GM18498 (cell line): ENCODE data around the gene GLI3.

ENCODE experiments used
- ATAC-seq: cut with Tn5 transposase; IDR thresholded peaks from one replicate; pipeline ENCODE4 v1.9.1; 2021; ENCODE audit warnings: mild to moderate bottlenecking, moderate library complexity; ENCODE audit not compliant: unreplicated experiment

Gene GLI3

GRCh38 chr7:42011846-42012245 lies 225.2 kb downstream of the GLI3 start:
- no peak for ATAC-seq

DNA sequence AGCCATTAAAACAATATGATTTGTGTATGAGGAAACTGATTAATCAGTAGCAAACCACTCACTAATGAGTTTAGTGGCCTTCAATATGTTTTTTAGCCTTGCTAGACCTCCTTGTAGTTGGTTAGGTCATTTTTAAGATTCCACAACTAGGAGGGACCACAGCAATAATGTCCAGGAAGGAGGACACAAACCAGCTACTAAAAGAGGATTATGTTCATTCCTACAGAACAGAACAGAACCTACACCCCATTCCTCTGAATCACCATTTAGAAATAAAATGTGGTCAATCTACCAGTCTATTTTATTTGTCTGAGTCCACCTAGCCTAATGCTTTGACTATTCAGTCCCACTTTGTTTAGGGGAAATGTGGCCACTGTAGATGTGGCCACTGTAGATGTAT lies 226.3 kb downstream of the GLI3 start:
- ATAC-seq = no peak

DNA sequence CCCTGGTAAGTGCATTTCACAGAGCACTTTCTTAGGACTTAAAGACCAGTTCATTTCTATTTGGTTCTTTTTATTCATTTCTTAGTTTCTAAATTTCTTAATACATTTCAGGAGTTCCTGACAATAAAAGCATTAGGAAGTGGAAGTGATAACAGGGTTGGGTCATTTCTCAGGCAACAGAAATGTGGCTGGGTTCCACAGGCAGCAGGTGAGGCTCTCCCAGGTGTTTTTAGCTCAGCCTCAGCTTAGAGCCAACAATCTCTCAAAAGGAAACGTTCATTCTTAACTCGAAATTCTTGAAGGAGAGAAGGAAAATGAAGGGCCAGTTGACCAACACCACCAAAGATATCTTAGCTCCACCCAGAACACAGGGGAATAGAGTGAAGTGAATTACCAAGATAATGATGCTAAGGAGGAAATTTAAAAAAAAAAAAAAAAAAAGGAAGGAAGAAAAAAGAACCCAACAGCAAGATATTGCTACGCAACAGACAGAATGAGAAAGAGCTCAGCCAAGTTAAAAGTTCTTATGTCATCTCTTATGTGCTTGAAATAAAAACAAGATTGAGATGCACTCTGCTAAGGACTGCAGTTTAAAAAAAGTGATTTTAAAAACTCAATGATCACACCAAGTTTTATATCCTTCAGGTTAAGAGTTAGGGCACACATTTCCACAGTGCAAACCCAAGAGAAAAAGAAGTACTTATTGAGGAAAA lies 230.1 kb downstream of the GLI3 start:
- no peak for ATAC-seq

DNA sequence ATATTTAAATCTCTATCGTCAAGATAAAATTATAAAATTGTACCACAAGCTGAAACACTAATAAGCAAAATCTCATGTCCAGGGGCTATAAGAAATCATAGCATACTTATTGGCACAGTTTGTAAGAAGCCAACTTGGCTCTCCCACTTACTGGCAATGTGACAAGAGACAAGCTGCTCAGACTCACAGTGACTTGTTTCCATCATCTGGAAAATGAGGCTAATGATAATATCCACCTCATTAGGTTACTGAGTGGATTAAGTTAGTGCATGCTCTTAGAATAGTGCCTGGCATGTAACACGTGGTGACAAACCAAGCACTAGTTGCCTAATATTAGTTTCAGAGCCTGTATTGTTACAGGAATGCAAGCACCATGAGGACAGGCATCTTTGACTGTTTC lies 234.4 kb downstream of the GLI3 start:
- no peak for ATAC-seq

DNA sequence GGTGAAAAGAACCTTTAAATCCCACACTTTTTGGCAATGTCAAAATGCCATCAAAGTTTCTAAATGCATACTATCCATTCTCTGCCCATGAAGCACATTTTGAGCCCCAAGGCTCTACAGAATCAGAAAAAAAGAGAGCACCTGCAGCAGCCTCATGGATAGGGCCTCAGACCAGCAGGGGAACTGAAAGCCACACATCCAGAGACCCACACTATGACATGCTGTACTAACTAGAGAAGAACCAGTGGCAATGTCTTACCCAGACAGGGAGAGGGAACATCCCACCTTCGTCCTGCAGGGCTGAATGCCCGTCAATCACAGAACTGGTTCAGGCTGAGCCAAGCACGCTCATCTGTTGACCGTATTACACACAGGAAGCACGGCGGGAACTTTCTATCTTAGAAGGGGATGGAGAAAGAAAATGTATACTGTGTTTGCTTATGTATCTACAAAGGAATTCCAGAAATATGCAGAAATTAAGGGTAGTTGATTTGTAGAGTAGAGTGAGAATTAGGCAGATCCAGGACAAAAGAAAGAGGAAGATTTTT lies 237.2 kb downstream of the GLI3 start:
- ATAC-seq = no peak

DNA sequence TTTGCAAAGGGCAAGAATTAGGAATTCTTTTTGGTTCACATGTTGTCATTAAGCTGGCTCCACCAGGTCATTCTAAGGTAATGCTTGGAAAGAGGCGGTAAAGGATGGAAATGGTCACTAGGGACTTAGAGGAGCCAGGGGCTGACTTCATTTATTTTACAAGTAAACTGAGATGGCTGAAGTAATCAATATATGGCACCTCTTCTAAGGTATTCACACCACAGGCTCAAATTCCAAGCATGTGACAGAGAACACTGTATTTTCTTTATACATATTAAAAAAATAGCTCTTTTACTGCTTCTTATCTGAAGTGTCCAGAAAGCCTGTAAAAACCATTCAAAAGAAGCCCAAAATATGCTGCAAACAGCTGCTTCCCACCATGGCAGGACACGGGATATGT lies 239.0 kb downstream of the GLI3 start:
- ATAC-seq = no peak

DNA sequence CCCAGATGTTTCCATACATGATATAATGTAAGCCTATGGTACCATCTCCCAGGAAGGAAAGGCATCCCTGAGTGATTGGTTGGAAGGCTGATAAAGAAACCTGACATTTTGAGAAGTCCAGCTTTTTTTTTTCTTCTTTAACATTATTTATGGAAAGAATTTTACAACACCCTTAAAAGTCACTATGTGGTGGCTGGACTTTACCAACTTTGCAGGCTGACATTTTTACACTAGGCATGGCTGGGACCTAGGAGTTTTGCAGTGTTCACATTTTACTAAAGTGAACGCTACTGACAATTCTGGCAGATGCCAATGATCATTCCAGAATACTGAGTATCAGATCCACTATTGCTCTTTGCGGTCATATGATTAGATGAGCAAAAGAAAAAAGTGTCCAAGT lies 239.9 kb downstream of the GLI3 start:
- no peak for ATAC-seq

DNA sequence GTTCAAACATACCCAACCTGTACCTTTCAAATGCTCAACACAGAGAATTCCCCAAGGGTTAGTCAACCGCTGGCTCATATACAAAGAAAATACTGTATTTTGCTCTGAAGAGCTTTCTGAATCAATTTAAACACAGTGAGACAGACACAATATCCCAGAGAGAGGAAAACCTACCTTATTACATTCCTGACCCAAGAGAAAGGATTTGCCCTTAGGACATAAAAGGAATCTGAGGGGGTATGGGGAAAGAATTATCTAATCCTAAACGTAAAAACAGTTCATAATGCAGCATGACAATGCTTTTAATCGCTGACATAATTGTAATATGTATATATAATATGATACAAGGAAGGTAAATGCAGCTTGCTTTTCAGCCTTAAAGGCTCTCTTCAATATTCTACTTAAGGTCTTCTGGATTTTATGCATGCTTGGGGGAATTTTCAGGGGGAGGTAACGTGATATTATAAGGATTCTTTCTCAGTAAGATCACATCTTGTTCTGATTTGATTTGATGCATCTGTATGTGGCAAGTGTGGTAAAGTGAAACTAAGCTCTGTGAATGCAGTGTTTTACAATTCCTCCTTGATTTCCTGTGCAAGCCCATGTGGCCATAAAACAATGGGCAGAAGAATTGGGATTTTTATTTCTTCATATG lies 240.5 kb downstream of the GLI3 start:
- ATAC-seq = no peak

DNA sequence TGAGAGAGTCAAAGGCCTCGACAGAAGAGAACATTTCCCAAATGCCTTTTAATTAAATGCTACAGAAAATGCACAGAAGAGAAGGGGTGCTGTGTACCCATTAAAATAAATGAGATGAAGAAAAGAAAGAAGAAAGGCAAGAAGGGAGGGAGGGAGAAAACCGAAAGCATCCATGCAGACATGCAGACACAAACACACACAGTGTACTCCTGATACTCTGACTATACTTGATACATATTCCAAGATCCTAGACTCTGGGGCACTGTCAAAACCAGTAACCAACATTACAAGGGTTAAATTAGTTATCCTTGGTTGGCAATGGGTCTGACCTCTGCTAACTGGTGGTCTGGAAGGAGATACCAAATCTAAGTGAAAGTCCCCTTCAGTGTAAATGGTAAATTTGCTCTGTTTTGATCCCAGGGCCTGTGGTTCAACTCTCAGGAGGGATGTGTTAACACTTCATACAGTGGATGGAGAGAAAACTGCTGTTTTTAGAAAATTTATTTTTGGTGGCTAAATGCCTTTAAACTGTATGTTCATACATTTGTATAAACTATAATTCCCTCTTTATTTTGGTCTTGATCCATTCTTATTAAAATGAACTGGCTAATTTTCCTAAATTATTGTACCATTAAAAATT lies 241.3 kb downstream of the GLI3 start:
- no peak for ATAC-seq

GRCh38 chr7:41994746-41995110 lies 242.3 kb downstream of the GLI3 start:
- no peak for ATAC-seq

DNA sequence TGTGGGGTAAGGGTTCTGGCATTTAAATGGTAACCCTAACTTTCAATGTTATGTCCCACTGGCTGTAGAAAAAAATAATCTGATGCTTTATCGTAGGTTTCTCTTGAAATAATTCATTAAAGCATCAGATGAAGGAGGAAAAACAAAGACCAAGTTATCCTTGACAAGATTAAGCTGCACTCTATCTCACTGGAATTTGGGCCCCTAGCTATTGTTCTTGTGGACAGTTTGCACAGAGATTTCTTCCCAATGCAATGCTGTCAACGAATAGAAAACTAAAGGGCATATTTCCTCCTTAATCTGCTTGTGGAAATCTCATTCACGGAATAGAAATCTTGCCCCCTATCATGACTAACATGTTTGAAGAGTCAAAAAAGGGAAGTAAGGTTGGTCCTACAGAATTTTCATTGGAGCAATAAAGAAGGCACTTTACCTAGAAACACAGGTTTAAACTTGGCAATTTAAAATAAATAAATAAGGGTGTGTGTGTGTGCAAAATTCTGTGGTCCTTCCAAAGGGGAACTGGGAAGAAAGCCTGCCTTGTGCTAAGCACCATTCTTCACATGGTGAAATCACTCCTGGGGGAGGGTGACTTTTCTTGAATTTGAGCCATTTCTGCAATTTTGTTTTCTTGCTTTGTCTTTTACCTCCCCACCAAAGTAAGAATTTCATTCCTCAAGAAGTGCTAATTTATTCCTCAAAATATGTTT lies 242.8 kb downstream of the GLI3 start:
- no peak for ATAC-seq

GRCh38 chr7:41992881-41993867 lies 243.8 kb downstream of the GLI3 start:
- no peak for ATAC-seq

- no peak for ATAC-seq
Measured at GRCh38 chr7:41984888-41985287, 252.1 kb downstream of the GLI3 start.

DNA sequence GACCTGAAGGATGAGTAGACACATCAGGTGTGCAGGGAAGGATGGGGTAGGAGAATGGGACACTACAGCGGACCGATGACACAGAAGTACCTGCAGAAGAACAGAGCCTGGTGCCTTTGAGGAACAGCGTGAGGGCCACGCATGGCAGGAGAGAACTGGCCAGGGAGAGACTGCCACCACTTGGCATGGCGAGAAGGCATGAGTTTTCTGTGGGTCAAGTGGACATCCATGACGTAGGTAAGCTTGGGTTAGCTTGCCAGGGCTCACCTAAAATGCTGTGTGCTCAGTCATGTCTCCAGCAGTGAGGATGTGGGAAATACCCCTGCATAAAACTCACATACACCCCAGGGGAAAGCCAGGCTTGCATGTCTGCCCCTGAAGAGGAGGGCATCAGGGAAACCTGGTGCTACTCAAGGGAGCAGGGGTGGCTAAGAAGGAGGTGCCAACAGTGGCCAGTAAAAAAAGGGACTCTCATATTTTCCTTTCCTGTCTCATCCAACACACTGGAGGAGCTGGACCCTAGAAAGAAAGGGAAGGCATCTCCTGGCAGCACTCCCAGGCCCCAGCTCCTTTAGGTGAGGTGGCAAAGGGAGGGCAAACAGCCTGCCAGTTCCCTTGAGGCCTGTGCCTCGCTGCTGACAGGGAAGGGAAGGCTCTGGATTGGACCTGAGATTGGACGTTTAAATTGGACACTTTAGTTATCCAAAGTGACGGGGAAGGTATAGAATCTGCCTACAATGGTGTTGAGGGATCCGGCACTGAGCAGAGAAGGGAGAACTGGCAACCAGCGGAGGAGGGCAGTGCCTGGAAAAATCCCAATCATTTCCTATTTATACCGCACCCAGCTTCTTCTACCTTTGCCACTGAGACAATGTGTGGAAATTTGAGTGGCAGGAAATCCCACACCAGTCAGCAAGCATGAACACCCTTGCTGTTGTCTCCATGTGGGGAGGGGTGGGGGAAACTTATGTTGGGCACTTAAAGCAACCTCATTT lies 255.7 kb downstream of the GLI3 start:
- no peak for ATAC-seq

GRCh38 chr7:41979834-41980307 lies 257.1 kb downstream of the GLI3 start:
- no peak for ATAC-seq

- ATAC-seq = no peak
Measured at GRCh38 chr7:41978858-41979257, 258.2 kb downstream of the GLI3 start.

- no peak for ATAC-seq
Measured at GRCh38 chr7:41977661-41978060, 259.3 kb downstream of the GLI3 start.

DNA sequence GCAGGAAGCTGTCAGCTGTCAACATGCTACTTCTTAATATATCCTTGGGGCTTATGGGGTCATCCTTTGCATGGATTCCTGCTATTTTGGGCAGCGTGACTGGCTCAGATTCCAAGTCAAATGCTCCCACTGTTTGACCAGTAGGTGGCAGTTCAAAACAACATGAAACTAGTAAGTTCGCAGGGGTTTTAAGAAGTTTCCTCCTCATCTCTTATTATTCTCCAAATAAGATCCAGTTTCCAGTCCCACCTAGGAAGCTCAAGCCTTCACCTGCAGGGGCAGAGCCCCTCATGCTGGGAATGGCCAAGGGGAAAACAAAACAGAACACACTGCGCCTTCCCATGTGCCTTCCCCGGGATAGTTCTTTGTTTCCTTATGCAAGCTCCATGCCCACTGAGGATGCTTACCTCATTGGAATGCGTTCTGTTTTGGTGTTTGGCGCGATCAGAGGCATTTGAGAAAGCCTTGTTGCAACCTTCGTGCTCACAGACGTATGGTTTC lies 259.8 kb downstream of the GLI3 start:
- ATAC-seq = no peak

GRCh38 chr7:41976411-41976810 lies 260.6 kb downstream of the GLI3 start:
- no peak for ATAC-seq
